GM19099 (cell line): Measurements from ENCODE around the gene ARL5A.

Experiments used
- POLR2A ChIP-seq: IDR thresholded peaks from 3 replicates; pipeline ENCODE4 v1.6.1; 2011; ENCODE audit warnings: low read depth; ENCODE audit not compliant: insufficient read length; ENCODE audit errors: extremely low read depth

The ARL5A gene

GRCh38 chr2:151844211-151844896, 16.1 kb upstream of the ARL5A start:
- TF ChIP-seq POLR2A = no peak

DNA sequence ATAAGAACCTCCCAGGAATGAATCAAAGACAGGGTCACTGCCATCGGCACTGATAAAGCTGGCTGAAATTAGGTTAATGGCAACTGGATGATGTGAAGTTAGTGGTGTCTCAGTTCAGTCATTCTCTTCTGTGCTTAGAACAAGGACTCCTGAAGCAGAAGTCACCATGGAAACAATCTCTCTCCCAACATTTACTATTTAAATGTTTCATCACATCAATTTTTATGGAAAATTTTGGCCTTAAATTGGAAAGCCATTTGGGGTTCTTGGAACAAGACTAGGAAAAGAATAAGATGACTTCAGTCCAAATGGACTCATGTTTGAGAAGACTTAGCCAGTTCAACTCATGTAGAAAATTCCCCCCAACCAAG, 15.5 kb upstream of the ARL5A start:
- no peak for TF ChIP-seq POLR2A

DNA sequence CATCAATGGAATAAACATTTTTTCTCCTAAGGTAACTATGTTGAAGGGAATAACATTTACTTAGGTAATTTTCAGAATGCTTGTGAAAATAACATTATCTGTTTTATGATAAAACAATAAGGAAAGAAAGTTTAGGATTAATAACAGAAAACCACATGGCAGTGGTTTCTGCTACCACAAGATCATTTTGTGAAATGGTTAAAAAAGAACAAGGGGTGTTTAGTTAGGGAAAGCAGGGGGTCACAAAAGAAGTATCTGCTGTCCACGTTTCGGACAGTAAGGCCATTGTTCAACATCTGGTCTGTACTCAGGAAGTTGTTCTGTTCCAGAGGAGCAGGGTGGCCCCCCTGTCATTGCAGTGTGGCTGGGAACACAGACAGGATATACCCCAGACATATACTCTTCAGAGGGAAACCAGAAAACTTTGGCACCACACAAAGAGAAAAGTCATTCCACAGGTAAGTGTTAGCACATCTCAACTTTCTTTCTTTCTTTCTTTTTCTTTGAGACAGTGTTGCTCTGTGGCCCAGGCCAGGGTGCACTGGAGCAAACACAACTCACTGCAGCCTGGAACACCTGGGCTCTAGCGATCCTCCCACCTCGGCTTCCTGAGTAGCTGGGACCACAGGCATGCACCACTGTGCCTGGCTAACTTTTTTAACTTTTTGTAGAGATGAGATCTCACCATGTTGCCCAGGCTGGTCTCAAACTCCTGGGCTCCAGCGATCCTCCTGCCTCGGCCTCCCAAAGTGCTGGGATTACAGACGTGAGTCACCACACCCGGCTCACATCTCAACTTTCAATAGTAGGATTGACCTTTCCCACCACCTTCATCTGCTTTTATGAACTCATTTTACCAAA, 14.8 kb upstream of the ARL5A start:
- no peak for TF ChIP-seq POLR2A

DNA sequence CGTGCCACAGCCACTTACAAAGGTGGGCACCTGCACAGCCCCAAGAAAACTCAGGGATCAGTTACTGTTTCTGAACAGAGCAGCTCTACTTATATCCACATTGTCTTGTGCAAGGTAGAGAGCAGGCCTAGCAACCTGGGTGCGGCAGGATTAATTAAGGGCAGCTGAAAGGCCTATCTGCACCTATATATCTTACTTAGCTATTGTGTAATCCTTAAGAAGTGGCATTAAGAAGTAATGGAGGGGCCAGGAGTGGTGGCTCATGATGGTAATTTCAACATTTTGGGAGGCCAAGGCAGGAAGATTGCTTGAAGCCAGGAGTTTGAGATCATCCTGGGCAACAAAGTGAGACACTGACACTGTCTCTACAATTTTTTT, 12.8 kb upstream of the ARL5A start:
- TF ChIP-seq POLR2A = no peak

- TF ChIP-seq POLR2A = no peak
Observed at GRCh38 chr2:151840216-151841046, 12.2 kb upstream of the ARL5A start.

DNA sequence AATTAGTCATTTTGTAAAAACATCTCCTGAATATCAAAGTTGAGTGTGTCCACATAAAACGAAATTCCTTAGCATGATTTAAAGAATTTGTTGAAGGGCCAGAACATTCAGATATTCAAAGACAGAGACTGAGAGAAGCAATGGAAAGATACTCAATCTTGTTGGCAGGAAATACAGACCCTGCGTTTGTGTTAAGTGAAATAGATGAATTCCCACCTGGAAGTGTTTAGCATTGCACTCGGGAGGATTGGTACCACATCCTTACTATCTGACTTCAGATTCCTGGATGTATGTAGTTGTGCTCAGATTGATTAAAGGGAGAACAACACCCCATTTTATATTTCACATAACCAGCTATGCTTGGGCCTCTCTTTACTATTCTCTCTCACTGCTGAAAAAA, 9.7 kb upstream of the ARL5A start:
- no peak for TF ChIP-seq POLR2A

DNA sequence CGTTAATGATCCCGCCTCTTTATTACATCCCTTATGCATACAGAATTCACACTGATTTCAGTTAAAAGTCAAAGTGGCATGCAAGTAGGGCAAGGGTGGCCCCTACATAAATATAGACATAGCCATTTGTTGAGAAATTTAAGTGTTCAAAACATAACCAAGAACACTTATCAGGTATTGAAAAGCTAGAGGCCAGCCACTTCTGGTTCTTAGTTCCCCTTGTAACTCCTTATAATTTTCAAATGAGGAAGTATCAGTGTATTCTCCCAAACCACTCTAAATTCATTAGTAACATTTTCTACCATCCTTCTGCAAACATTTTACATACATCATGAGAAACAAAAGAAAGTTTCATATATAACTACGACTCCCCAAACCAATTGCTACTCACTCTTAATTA, 5.8 kb upstream of the ARL5A start:
- no peak for TF ChIP-seq POLR2A

DNA sequence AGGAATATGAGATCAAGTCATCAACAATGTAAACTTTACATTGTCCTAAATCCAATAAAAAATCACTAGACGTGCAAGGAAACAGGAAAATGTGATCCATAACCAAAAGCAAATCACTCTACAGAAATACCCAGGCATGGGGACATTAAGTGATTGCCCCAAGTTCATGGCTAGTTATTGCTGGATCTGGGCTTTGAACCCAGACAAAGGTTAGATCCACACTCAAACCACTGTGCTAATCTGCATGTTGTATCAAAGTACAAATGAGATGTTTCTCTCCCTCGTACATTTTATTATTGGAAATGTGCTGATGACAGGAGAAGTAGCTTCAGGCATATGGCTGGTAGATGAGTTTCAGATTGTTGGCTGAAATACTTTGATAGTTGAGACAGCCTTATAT, 2.7 kb upstream of the ARL5A start:
- TF ChIP-seq POLR2A = no peak

DNA sequence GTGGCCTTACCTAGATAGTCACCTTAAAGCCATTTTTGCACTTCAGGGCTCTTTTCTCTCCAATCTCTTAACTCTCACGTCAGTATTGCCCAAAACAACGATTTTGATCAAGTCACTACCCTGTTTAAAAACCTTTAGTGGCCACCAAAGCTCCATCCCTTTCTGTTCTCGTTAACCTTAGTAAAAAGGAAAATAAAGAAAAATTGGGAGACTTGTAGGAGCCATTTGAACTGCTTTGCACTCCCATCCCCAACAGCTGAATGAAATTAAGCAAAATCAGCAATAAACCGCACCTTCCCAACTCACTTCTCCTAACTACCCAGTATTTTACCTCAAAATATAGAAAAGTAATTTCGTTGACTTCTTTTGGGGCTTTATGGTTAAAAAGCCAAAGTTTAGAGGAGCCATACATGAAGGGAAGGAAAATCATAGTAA, 686 bp upstream of the ARL5A start:
- TF ChIP-seq POLR2A = no peak

DNA sequence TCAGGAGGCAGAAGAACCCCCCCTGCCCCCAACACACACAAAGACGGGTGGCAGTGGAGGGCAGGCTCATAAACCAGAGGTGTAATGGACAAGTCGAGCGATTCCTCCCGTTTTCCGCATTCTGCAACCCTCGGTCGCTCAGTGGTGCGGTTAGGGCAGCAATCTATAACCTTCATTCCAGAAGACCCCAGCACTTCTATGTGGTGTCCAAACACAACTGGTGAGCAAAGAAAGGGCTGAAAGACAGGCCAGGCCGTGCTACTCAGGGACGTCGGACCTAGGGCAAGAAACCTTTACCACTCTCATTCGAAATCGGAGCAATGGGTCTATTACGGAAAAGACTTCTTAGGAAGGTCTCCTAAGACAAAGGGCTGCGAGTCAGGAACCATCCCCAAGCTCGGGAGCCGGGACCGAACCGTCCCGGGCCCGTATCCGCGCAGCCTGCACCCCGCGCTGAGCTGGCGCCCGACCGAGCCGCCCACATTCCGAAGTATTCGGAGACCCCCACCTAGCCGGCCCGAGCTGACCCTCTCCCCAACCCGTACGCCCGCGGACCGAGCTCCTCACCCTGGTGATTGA, 568 bp downstream of the ARL5A start:
- no peak for TF ChIP-seq POLR2A

GRCh38 chr2:151826737-151827157, 1.5 kb downstream of the ARL5A start:
- no peak for TF ChIP-seq POLR2A

GRCh38 chr2:151824886-151825285, 3.3 kb downstream of the ARL5A start:
- no peak for TF ChIP-seq POLR2A

DNA sequence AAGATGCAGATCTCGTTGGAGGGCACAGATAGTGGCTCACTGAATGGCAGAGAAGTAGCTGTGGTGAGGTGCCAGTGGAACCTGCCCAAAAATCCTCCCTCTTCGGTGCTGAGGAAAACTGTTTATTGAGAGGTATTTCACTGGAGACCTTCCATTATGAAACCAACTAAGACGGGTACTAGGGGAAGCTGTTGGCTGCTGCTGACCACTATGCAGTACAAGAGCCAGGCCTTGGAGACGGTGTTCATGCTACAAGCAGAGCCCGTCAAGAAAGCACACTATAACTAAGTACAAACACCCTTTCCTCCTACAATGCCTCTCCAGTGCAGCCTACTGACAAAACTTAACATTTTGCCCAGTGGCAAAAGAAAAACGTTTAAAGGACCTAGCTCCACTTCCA, 4.6 kb downstream of the ARL5A start:
- TF ChIP-seq POLR2A = no peak

DNA sequence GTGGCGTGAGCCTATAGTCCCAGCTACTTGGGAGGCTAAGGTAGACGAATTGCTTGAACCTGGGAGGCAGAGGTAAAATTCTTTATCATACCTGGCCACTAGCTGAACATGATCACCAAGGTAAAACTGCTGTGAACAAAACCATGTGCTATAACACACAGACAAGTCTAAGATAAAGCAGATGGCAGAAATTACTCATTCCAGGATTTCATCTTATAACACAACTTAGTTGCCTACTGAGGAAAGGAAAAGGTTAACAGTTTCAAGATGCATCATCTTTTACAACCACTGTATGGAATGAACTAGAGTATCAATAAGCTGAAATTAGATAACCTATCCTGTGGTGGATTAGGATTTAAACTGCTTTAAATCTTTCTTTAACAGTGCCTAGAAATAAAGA, 8.3 kb downstream of the ARL5A start:
- no peak for TF ChIP-seq POLR2A

DNA sequence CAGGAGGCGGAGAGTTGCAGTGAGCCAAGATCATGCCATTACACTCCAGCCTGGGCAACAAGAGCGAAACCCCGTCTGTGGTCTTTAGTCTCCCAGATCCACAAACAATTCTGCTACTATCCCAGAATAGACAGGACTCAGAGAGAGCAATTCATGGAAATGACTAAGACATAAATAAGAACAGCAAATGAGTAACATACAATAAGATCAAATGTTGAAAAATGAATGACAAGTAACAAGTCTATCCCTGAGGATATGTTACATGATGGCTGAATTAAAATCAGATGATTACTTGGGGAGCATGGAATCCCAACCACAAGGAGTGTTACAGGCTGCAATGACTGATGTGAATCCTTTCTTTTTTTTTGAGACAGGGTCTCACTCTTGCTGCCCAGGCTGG, 10.3 kb downstream of the ARL5A start:
- no peak for TF ChIP-seq POLR2A
